Testis (tissue), 3 donors: ENCODE data around the gene ANKRD44. TPM values are rescaled to one million over a fixed set of nuclear protein-coding genes. Genes with fewer than 3 reads are reported as not detected.

Source experiments
- DNase-seq: peaks from one replicate; pipeline ENCODE4 v3.0.0-alpha.2; 2019
- H3K27ac ChIP-seq, 2 donors: fragments of 200-600 bp; sonication (generic); one replicate each; pipeline ENCODE4 v1.5.1; 2019
- H3K27me3 ChIP-seq: fragments of 200-600 bp; sonication (generic); one replicate; pipeline ENCODE4 v1.5.1; 2019
- H3K36me3 ChIP-seq: fragments of 200-600 bp; sonication (generic); one replicate; pipeline ENCODE4 v1.5.1; 2017; ENCODE audit warnings: low read depth; ENCODE audit errors: missing control alignments
- H3K4me1 ChIP-seq: fragments of 200-600 bp; sonication (generic); one replicate; pipeline ENCODE4 v1.5.1; 2019
- H3K4me3 ChIP-seq, 2 donors: fragments of 200-600 bp; sonication (generic); one replicate each; pipeline ENCODE4 v1.5.1; 2017 to 2019
- H3K9me3 ChIP-seq: fragments of 200-600 bp; sonication (generic); one replicate; pipeline ENCODE4 v1.5.1; 2017
- CTCF ChIP-seq, 3 experiments: fragments of 450-650 bp in 2 of 3; fragments of 200-600 bp in 1 of 3; sonication (generic) in 1 of 3; IDR thresholded peaks; one replicate each; pipeline ENCODE4 v1.5.1; 2016 to 2019; ENCODE audit warnings: antibody characterized with exemption in 3 of 3, mild to moderate bottlenecking in 2 of 3, moderate library complexity in 1 of 3
- POLR2A ChIP-seq: fragments of 450-650 bp; IDR thresholded peaks from one replicate; pipeline ENCODE4 v1.6.1; 2017; ENCODE audit warnings: antibody characterized with exemption, mild to moderate bottlenecking, moderate library complexity
- WGBS, 2 donors: methylation state at CpG; one replicate each; pipeline ENCODE4 v1.1.5; 2018; 5-methylcytosine and 5-hydroxymethylcytosine counted together
- intact Hi-C: fragments of 100-400 bp; cut with DNase I; formaldehyde crosslinking; loops from one replicate; pipeline ENCODE4 v1.15.1; 2023; ENCODE audit warnings: low total_unique reads
- polyA plus RNA-seq: library from polyadenylated mRNA; stranded (reverse); fragments of 350-450 nt; fragmentation: Illumina TruSeq; extraction: RNeasy Lipid Tissue Mini Kit (QIAGEN cat#74804); gene quantifications from one replicate; pipeline ENCODE4 v1.2.3, GENCODE V29; 2014; ENCODE audit warnings: low read depth, low replicate concordance; ENCODE audit not compliant: insufficient read depth
- total RNA-seq, 2 donors: library from RNA; depleted of rRNA; stranded (reverse); fragments of >200 nt; gene quantifications; one replicate each; pipeline ENCODE4 v1.2.3, GENCODE V29; 2016

Gene ANKRD44
- total and polyA plus RNA-seq, 3 donors from 2014 or later, result 11.2 to 14.5 (median 11.5) TPM

- no peaks in the 10 kb centered on the region for H3K27me3 ChIP-seq
- H3K36me3 ChIP-seq, result no peaks in the 10 kb centered on the region
- no peak overlapping the region for H3K27ac ChIP-seq
- H3K4me1 ChIP-seq, result no peaks in the 10 kb centered on the region
- H3K9me3 ChIP-seq, result no peaks in the 10 kb centered on the region
- intact Hi-C loops, result no loop called here
- no peak for DNase-seq
- TF ChIP-seq CTCF (IDR thresholded peaks at IDR 0.05), result no peak
- no peak for TF ChIP-seq POLR2A
- H3K4me3 ChIP-seq, result no peak overlapping the region
- 88 to 92% methylated on average over 5 of the region's 5 CpGs for WGBS, 2 donors
These were observed 148.8 kb downstream of the ANKRD44 start for GRCh38 chr2:197161774-197162173.

- Histone ChIP-seq H3K9me3 (no peaks in the 10 kb centered on the region), H3K27ac (no peak overlapping the region), H3K4me3 (no peak overlapping the region), H3K4me1 (no peaks in the 10 kb centered on the region), H3K36me3 (no peaks in the 10 kb centered on the region), H3K27me3 (no peaks in the 10 kb centered on the region)
- no peak for TF ChIP-seq POLR2A
- no peak for TF ChIP-seq CTCF (IDR thresholded peaks at IDR 0.05)
- intact Hi-C loops, result no loop called here
- WGBS, 2 donors, result 92 to 95% methylated on average over 4 of the region's 4 CpGs
- DNase-seq, result no peak
These were observed 150.8 kb downstream of the ANKRD44 start for GRCh38 chr2:197159661-197160211.

- WGBS, 2 donors, result 70 to 73% methylated on average over 7 of the region's 7 CpGs
- no peak overlapping the region for H3K4me3 ChIP-seq
- no peaks in the 10 kb centered on the region for H3K4me1 ChIP-seq
- no peaks in the 10 kb centered on the region for H3K36me3 ChIP-seq
- no peaks in the 10 kb centered on the region for H3K9me3 ChIP-seq
- no peak overlapping the region for H3K27ac ChIP-seq
- no peak for DNase-seq
- TF ChIP-seq POLR2A (no peak), CTCF (IDR thresholded peaks at IDR 0.05) (no peak)
- intact Hi-C loops, result no loop called here
- H3K27me3 ChIP-seq, result no peaks in the 10 kb centered on the region
These were observed 151.7 kb downstream of the ANKRD44 start for GRCh38 chr2:197158591-197159550.

GRCh38 chr2:197157879-197158537 lies 152.6 kb downstream of the ANKRD44 start:
- H3K36me3 ChIP-seq, result no peaks in the 10 kb centered on the region
- H3K9me3 ChIP-seq, result no peaks in the 10 kb centered on the region
- H3K4me1 ChIP-seq, result no peaks in the 10 kb centered on the region
- intact Hi-C loops, result no loop called here
- 85 to 86% methylated on average over 9 of the region's 9 CpGs for WGBS, 2 donors
- no peaks in the 10 kb centered on the region for H3K27me3 ChIP-seq
- DNase-seq, result no peak
- no peak overlapping the region for H3K27ac ChIP-seq
- H3K4me3 ChIP-seq, result no peak overlapping the region
- TF ChIP-seq CTCF (IDR thresholded peaks at IDR 0.05), result no peak
- no peak for TF ChIP-seq POLR2A
